WTC11 (cell line): ENCODE results near the gene RNF212B. TPM values are rescaled to one million over a fixed set of nuclear protein-coding genes. Genes with fewer than 3 reads are reported as not detected.
A peak's percentile ranks its signal among the peaks of the same experiment; 100 is the strongest.

Experiments
- ATAC-seq: fragments of 200-7000 bp; cut with Tn5 transposase; 2 replicates; pipeline ENCODE4 v1.10.0; 2021; ENCODE audit warnings: mild to moderate bottlenecking, moderate library complexity
- CTCF ChIA-PET: fragments of 300-600 bp; sonication (Branson Sonifier 250); formaldehyde crosslinking; loops from one replicate; lab custom pipeline; 2021; ENCODE audit warnings: antibody characterized with exemption; lab: Charles Lee
- POLR2A ChIA-PET: fragments of 350-600 bp; sonication (Branson Sonifier 250); formaldehyde crosslinking; loops from one replicate; lab custom pipeline; 2021; ENCODE audit warnings: antibody characterized with exemption; lab: Charles Lee
- DNase-seq: peaks from one replicate; pipeline ENCODE4 v3.0.0; 2021; ENCODE audit warnings: low spot score
- H3K27ac Mint-ChIP-seq: 2 replicates; pipeline ENCODE4 v1.8.0; 2021; ENCODE audit warnings: mixed read lengths
- H3K27me3 Mint-ChIP-seq: 2 replicates; pipeline ENCODE4 v1.8.0; 2021; ENCODE audit warnings: low read depth, mild to moderate bottlenecking, moderate library complexity, mixed read lengths
- H3K36me3 Mint-ChIP-seq: 2 replicates; pipeline ENCODE4 v1.8.0; 2021; ENCODE audit warnings: mixed read lengths
- H3K4me1 Mint-ChIP-seq: 2 replicates; pipeline ENCODE4 v1.8.0; 2022; ENCODE audit warnings: mixed read lengths
- H3K4me3 Mint-ChIP-seq: 2 replicates; pipeline ENCODE4 v1.8.0; 2021; ENCODE audit warnings: mild to moderate bottlenecking, moderate library complexity, mixed read lengths
- H3K9me3 Mint-ChIP-seq: 2 replicates; pipeline ENCODE4 v1.8.0; 2021; ENCODE audit warnings: mixed read lengths
- AFF4 ChIP-seq: sonication (generic); formaldehyde crosslinking; IDR thresholded peaks from 2 replicates; pipeline ENCODE4 v1.8.1; 2023; ENCODE audit warnings: mild to moderate bottlenecking, missing genetic modification reagents, borderline replicate concordance
- ARID4B ChIP-seq: sonication (generic); formaldehyde crosslinking; IDR thresholded peaks from 2 replicates; pipeline ENCODE4 v1.8.0; 2023; ENCODE audit warnings: missing genetic modification reagents, mild to moderate bottlenecking, borderline replicate concordance
- CBFB ChIP-seq: sonication (generic); formaldehyde crosslinking; IDR thresholded peaks from 2 replicates; pipeline ENCODE4 v1.8.1; 2022; ENCODE audit warnings: mild to moderate bottlenecking, low read depth, missing genetic modification reagents
- CREB1 ChIP-seq: sonication (generic); formaldehyde crosslinking; IDR thresholded peaks from 2 replicates; pipeline ENCODE4 v1.8.0; 2023; ENCODE audit warnings: mild to moderate bottlenecking, missing genetic modification reagents
- FOXK1 ChIP-seq: sonication (generic); formaldehyde crosslinking; IDR thresholded peaks from 2 replicates; pipeline ENCODE4 v1.8.0; 2022; ENCODE audit warnings: mild to moderate bottlenecking, moderate library complexity, missing genetic modification reagents
- HMGXB4 ChIP-seq: sonication (generic); formaldehyde crosslinking; IDR thresholded peaks from 2 replicates; pipeline ENCODE4 v1.8.1; 2023; ENCODE audit warnings: mild to moderate bottlenecking, moderate library complexity, missing genetic modification reagents
- JAZF1 ChIP-seq: fragments of 250-450 bp; sonication (Bioruptor Pico); IDR thresholded peaks from 2 replicates; pipeline ENCODE4 v1.9.0; 2021; ENCODE audit warnings: moderate library complexity, mild to moderate bottlenecking, inconsistent platforms
- MYBL2 ChIP-seq: sonication (generic); formaldehyde crosslinking; IDR thresholded peaks from 2 replicates; pipeline ENCODE4 v1.8.1; 2023; ENCODE audit warnings: mild to moderate bottlenecking, moderate library complexity, missing genetic modification reagents
- NFYB ChIP-seq: sonication (generic); formaldehyde crosslinking; conservative IDR thresholded peaks from 2 replicates; pipeline ENCODE4 v1.8.0; 2022; ENCODE audit warnings: low read depth, missing genetic modification reagents
- NR3C1 ChIP-seq: sonication (generic); formaldehyde crosslinking; conservative IDR thresholded peaks from 2 replicates; pipeline ENCODE4 v1.8.1; 2023; ENCODE audit warnings: low read depth, mild to moderate bottlenecking, missing genetic modification reagents
- OVOL2 ChIP-seq: fragments of 250-450 bp; sonication (Bioruptor Pico); IDR thresholded peaks from 2 replicates; pipeline ENCODE4 v1.9.0; 2021; ENCODE audit warnings: mild to moderate bottlenecking, borderline replicate concordance
- PREB ChIP-seq: sonication (generic); formaldehyde crosslinking; IDR thresholded peaks from 2 replicates; pipeline ENCODE4 v1.8.1; 2022; ENCODE audit warnings: mild to moderate bottlenecking, missing genetic modification reagents, moderate library complexity, borderline replicate concordance
- RELA ChIP-seq: sonication (generic); formaldehyde crosslinking; IDR thresholded peaks from 2 replicates; pipeline ENCODE4 v1.8.1; 2022; ENCODE audit warnings: missing genetic modification reagents, mild to moderate bottlenecking, borderline replicate concordance
- RORB ChIP-seq: fragments of 250-450 bp; sonication (Bioruptor Pico); IDR thresholded peaks from 2 replicates; pipeline ENCODE4 v1.9.0; 2021; ENCODE audit warnings: mild to moderate bottlenecking
- TEAD1 ChIP-seq: sonication (generic); formaldehyde crosslinking; IDR thresholded peaks from 2 replicates; pipeline ENCODE4 v1.8.0; 2022; ENCODE audit warnings: mild to moderate bottlenecking, missing genetic modification reagents
- TEAD4 ChIP-seq: sonication (generic); formaldehyde crosslinking; IDR thresholded peaks from 2 replicates; pipeline ENCODE4 v1.8.0; 2022; ENCODE audit warnings: mild to moderate bottlenecking, missing genetic modification reagents
- USF1 ChIP-seq: sonication (generic); formaldehyde crosslinking; IDR thresholded peaks from 2 replicates; pipeline ENCODE4 v1.8.0; 2022; ENCODE audit warnings: mild to moderate bottlenecking, missing genetic modification reagents
- ZBTB21 ChIP-seq: sonication (generic); formaldehyde crosslinking; IDR thresholded peaks from 2 replicates; pipeline ENCODE4 v1.8.1; 2023; ENCODE audit warnings: mild to moderate bottlenecking, missing genetic modification reagents, borderline replicate concordance
- total RNA-seq: library from RNA; stranded (reverse); gene quantifications from 3 replicates; pipeline ENCODE4 v1.2.3, GENCODE V29; 2021
- TF ChIP-seq, protein P1 (sequence below): sonication (generic); formaldehyde crosslinking; conservative IDR thresholded peaks from 2 replicates; pipeline ENCODE4 v1.8.1; 2022; ENCODE audit warnings: mild to moderate bottlenecking, missing genetic modification reagents
- TF ChIP-seq, protein P2 (sequence below): sonication (generic); formaldehyde crosslinking; IDR thresholded peaks from 2 replicates; pipeline ENCODE4 v1.8.0; 2022; ENCODE audit warnings: mild to moderate bottlenecking, missing genetic modification reagents

Gene RNF212B
- total RNA-seq, 1 experiment from 2014 or later, result 0.46 TPM

DNA sequence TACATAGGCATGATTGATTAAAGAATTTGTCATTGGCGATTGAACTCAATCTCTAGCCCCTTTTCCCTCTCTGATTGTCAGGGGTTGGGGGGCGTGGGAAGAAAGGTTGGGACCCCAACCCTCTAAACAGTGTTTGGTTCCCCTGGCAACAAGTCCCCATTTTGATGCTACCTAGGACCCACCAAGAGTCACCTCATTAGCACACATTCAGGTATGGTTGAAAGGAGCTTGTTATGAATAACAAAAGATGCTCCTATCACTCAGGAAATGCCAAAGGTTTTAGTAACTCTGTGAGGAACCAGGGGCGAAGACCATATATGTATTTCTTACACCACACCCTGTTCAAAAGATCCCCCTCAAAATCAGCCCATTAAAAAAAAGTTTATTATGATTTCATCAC, 14.3 kb downstream of the RNF212B start:
- ATAC-seq (peak; percentile 87), DNase-seq (no peak)
- no peak for TF ChIP-seq CREB1 (CRISPR knock-in tag)
- no peak for TF ChIP-seq RELA (CRISPR knock-in tag)
- no peak for TF ChIP-seq HMGXB4
- TF ChIP-seq, protein P1, sequence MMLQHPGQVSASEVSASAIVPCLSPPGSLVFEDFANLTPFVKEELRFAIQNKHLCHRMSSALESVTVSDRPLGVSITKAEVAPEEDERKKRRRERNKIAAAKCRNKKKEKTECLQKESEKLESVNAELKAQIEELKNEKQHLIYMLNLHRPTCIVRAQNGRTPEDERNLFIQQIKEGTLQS, result no peak
- ChIA-PET CTCF (interaction anchor here (0.5 to 1.8 kb wide), 9 partner anchors 8 to 304 kb away, joined by 3 to 14 read pairs (median 4); partner anchors contain the start of genes ACIN1, C14orf119 and PABPN1), POLR2A (no interaction called here)
- Mint-ChIP-seq H3K27ac (peak overlapping the region; percentile 98), H3K27me3 (no peaks in the 10 kb centered on the region), H3K4me1 (peaks cover 39% of the 10 kb centered on the region), H3K9me3 (no peaks in the 10 kb centered on the region), H3K4me3 (no peak overlapping the region), H3K36me3 (no peaks in the 10 kb centered on the region)

GRCh38 chr14:23252420-23253333, 14.9 kb downstream of the RNF212B start:
- no peaks in the 10 kb centered on the region for H3K36me3 Mint-ChIP-seq
- peaks cover 39% of the 10 kb centered on the region for H3K4me1 Mint-ChIP-seq
- ATAC-seq (peak; percentile 67), DNase-seq (no peak)
- POLR2A ChIA-PET, result no interaction called here
- H3K27ac Mint-ChIP-seq, result peak overlapping the region; percentile 82
- H3K4me3 Mint-ChIP-seq, result peak overlapping the region; percentile 7
- H3K27me3 Mint-ChIP-seq, result no peaks in the 10 kb centered on the region
- H3K9me3 Mint-ChIP-seq, result no peaks in the 10 kb centered on the region
- CTCF ChIA-PET, result interaction anchor here (0.5 to 1.8 kb wide), 9 partner anchors 9 to 303 kb away, joined by 3 to 14 read pairs (median 4); partner anchors contain the start of genes ACIN1, C14orf119 and PABPN1
- TF ChIP-seq ZBTB21 (CRISPR knock-in tag) (no peak), OVOL2 (CRISPR knock-in tag) (no peak), TEAD4 (CRISPR knock-in tag) (no peak), NFYB (CRISPR knock-in tag) (no peak), FOXK1 (CRISPR knock-in tag) (no peak), MYBL2 (CRISPR knock-in tag) (no peak), NR3C1 (no peak), JAZF1 (CRISPR knock-in tag) (no peak), TEAD1 (CRISPR knock-in tag) (no peak), PREB (CRISPR knock-in tag) (no peak), ARID4B (CRISPR knock-in tag) (no peak), AFF4 (no peak), USF1 (CRISPR knock-in tag) (no peak), RORB (CRISPR knock-in tag) (no peak), CBFB (CRISPR knock-in tag) (no peak)
- TF ChIP-seq, protein P2, sequence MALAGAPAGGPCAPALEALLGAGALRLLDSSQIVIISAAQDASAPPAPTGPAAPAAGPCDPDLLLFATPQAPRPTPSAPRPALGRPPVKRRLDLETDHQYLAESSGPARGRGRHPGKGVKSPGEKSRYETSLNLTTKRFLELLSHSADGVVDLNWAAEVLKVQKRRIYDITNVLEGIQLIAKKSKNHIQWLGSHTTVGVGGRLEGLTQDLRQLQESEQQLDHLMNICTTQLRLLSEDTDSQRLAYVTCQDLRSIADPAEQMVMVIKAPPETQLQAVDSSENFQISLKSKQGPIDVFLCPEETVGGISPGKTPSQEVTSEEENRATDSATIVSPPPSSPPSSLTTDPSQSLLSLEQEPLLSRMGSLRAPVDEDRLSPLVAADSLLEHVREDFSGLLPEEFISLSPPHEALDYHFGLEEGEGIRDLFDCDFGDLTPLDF (CRISPR knock-in tag), result no peak
